ENCODE data around the gene TRIM44.

The TRIM44 gene, protein sequence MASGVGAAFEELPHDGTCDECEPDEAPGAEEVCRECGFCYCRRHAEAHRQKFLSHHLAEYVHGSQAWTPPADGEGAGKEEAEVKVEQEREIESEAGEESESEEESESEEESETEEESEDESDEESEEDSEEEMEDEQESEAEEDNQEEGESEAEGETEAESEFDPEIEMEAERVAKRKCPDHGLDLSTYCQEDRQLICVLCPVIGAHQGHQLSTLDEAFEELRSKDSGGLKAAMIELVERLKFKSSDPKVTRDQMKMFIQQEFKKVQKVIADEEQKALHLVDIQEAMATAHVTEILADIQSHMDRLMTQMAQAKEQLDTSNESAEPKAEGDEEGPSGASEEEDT

GRCh38 chr11:35662649-35663407, at the start of gene TRIM44:
Gene TRIM44 (plus strand): TSS chr11:35662775. CDS start chr11:35663112, 337 bp downstream.
- peak within 1 kb of the TSS; percentile 59 to 90 (median 73) for H3K4me3 ChIP-seq
- peak within 1 kb of the TSS; percentile 83 to 99 (median 96) for H3K27ac ChIP-seq

DNA sequence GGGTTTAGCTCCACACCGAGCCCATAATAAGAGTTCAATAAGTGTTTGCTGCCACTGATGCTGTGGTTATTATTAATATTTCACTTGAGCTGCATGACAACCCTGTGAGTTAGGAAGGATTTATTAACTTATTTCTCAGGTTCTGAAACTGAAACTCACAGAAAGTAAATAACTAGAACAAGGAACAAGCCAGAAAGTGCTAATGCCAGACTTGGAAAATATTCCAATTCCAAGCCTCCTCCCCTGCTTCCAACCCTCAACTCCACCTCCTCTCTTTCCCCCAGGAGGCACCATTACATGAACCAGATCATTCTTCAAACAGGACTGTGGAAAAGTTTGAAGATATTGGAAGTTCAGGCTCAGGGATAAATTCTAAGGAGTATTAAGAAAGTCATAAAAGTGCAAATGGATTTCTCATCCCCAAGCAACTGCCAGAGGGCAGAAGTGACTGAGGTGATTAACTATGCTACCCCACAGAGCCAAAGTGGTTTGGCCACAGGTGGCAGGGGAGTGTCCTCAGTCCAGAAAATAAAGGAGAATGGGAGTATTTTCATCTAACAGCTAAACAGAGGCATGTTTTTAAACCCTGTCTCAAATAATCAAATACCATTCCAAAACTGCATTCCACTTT, 47.5 kb upstream of the TRIM44 start:
- Histone ChIP-seq H3K4me3 (no peak overlapping the region), H3K27ac (no peak overlapping the region)

GRCh38 chr11:35615921-35616900, 46.4 kb upstream of the TRIM44 start:
- no peak overlapping the region for H3K4me3 ChIP-seq
- H3K27ac ChIP-seq: no peak overlapping the region

GRCh38 chr11:35617316-35617686, 45.3 kb upstream of the TRIM44 start:
- Histone ChIP-seq H3K4me3 (peak overlapping the region in 5 of 7 experiments; percentile 29 to 64 (median 41)), H3K27ac (peak overlapping the region in 7 of 21 experiments; percentile 25 to 89 (median 85))

GRCh38 chr11:35617687-35618496, 44.7 kb upstream of the TRIM44 start, which contains the start of gene FJX1:
Gene FJX1 (plus strand): TSS chr11:35618460. CDS start chr11:35618637, 177 bp downstream.
- peak within 1 kb of the TSS; percentile 16 to 89 (median 81) for H3K27ac ChIP-seq
- H3K4me3 ChIP-seq: peak within 1 kb of the TSS; percentile 29 to 66 (median 41)

DNA sequence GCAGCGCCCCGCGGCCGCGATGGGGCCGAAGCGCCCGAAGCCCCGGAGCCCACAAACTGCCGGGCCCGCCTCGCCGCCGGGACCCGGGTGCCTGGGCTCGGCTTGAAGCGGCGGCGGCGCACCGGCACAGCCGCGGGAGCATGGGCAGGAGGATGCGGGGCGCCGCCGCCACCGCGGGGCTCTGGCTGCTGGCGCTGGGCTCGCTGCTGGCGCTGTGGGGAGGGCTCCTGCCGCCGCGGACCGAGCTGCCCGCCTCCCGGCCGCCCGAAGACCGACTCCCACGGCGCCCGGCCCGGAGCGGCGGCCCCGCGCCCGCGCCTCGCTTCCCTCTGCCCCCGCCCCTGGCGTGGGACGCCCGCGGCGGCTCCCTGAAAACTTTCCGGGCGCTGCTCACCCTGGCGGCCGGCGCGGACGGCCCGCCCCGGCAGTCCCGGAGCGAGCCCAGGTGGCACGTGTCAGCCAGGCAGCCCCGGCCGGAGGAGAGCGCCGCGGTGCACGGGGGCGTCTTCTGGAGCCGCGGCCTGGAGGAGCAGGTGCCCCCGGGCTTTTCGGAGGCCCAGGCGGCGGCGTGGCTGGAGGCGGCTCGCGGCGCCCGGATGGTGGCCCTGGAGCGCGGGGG, 44.0 kb upstream of the TRIM44 start:
- Histone ChIP-seq H3K27ac (peak overlapping the region; percentile 16 to 89 (median 81)), H3K4me3 (peak overlapping the region; percentile 29 to 66 (median 41))

GRCh38 chr11:35619116-35619854, 43.3 kb upstream of the TRIM44 start:
- Histone ChIP-seq H3K4me3 (peak overlapping the region; percentile 29 to 66 (median 41)), H3K27ac (peak overlapping the region; percentile 3 to 87 (median 79))

DNA sequence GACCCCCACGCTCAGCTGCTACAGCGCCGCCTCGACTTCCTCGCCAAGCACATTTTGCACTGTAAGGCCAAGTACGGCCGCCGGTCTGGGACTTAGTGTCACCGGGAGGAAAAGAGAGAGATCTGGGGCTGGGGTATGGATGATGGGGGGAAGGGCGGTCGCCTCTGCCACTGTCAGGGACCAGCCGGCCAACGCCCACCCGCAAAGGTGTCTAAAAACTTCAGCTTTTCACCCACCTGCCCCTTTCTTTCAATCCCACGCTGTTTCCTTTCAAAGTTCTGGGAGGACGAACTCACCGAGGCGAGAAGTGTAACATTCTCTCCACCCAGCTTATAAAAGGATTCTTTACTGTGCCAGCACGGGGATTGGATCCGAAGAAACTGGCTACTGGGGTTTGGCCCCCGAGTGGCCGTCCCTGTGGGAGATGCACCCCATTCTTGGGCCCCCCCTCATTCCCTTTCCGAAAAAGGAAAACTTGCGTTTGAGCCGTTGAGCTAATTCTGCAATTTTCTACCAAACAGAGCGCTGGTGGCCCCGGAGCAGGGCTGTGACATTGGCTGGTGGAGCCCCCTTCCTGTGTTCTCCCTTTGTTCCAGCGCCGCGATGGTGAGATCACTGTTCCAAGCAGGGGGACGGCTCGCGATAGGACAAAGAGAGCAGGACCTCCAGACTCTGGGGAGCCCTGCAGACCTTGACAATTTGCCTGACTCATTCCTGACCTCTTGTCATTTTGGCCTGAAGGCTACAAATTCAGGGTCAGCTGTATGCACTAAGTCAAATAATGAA, 42.5 kb upstream of the TRIM44 start:
- Histone ChIP-seq H3K4me3 (peak overlapping the region; percentile 29 to 66 (median 41)), H3K27ac (peak overlapping the region in 13 of 21 experiments; percentile 26 to 87 (median 71))

GRCh38 chr11:35620795-35621194, 41.8 kb upstream of the TRIM44 start:
- Histone ChIP-seq H3K27ac (peak overlapping the region in 1 of 21 experiments; percentile 46), H3K4me3 (peak overlapping the region in 1 of 7 experiments; percentile 66)

GRCh38 chr11:35621620-35622019, 41.0 kb upstream of the TRIM44 start:
- peak overlapping the region in 6 of 21 experiments; percentile 2 to 55 (median 36) for H3K27ac ChIP-seq

GRCh38 chr11:35622070-35622469, 40.5 kb upstream of the TRIM44 start:
- Histone ChIP-seq H3K4me3 (no peak overlapping the region), H3K27ac (peak overlapping the region in 5 of 21 experiments; percentile 14 to 55 (median 46))

More at GRCh38 chr11:35621620-35622019, 41.0 kb upstream of the TRIM44 start:
- no peak overlapping the region for H3K4me3 ChIP-seq

GRCh38 chr11:35623621-35624168, 38.9 kb upstream of the TRIM44 start:
- Histone ChIP-seq H3K4me3 (no peak overlapping the region), H3K27ac (no peak overlapping the region)

DNA sequence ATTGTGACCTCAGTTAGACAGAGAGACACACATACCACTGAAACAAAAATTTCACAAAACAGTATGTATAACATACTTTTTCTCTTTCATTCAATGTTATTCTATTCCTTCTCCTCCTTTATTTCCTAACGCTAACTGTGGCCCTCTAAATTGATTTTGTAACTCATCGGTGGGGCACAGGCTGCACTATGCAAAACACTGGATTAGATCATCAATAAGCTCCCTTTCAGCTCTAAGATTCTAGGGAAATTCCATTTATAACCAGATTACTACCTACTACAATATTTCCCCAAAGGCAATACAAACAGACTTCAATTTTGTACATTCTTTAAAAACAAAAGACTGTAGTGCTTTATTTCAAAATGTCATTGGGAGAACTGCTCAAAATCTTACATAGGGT, 38.3 kb upstream of the TRIM44 start:
- no peak overlapping the region for H3K27ac ChIP-seq
- no peak overlapping the region for H3K4me3 ChIP-seq

- Histone ChIP-seq H3K27ac (no peak overlapping the region), H3K4me3 (no peak overlapping the region)
Observed at GRCh38 chr11:35624781-35625180, 37.8 kb upstream of the TRIM44 start.

DNA sequence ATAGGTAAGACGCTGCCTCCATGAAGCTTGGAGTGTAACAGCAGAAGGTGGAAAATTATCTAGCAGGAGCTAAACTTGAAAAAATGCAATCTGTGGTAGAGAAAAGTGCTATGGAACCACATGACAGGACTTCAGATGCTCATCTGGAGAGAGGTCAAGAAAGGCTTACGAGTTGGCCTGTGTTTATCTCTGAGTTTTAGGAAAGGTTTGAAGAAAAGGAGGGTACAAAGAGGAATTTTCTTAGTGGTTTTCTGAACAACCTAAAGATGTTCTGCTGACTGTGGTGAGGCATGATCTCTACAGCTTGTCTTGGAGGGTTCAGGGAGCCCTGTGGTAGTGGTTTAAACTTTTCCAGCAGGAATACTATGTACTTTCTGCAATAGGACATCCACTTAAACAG, 36.1 kb upstream of the TRIM44 start:
- H3K27ac ChIP-seq: peak overlapping the region in 1 of 21 experiments; percentile 5
- H3K4me3 ChIP-seq: no peak overlapping the region

DNA sequence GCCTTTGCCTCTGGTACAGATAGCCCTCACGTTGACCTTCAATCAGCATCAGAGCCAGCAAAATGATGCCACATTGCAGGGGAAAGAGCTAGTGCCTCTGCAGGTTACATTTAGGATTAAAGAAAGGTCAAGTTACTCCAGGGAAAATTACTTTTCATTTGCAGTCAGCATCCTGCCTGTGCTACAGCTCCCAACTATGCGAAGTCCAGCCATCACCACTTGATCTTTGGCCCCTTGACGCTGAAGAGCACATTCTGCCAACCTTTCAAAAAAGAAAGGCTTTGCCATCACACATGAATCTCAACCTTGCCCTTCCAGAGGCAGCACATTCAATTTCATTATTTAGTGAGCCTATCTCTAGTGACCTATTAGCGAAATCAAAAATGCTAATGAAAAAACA, 33.1 kb upstream of the TRIM44 start:
- H3K4me3 ChIP-seq: no peak overlapping the region
- H3K27ac ChIP-seq: no peak overlapping the region
